HL-60 (cell line): ENCODE results near the gene CACNG4.

ENCODE experiments used
- CTCF ChIP-seq: IDR thresholded peaks from one replicate; pipeline ENCODE4 v1.5.1; 2011; ENCODE audit warnings: low read length, control low read depth, inconsistent platforms; ENCODE audit not compliant: insufficient read depth
- GABPA ChIP-seq: IDR thresholded peaks from 2 replicates; pipeline ENCODE4 v1.6.1; 2012; ENCODE audit warnings: low read depth
- POLR2AphosphoS5 ChIP-seq: IDR thresholded peaks from 2 replicates; pipeline ENCODE4 v1.6.1; 2012; ENCODE audit warnings: low read depth
- REST ChIP-seq: IDR thresholded peaks from 2 replicates; pipeline ENCODE4 v1.6.1; 2012; ENCODE audit warnings: low read depth; ENCODE audit not compliant: insufficient replicate concordance
- SPI1 ChIP-seq: IDR thresholded peaks from 2 replicates; pipeline ENCODE4 v1.6.1; 2012; ENCODE audit warnings: low read depth, mild to moderate bottlenecking, borderline replicate concordance

DNA sequence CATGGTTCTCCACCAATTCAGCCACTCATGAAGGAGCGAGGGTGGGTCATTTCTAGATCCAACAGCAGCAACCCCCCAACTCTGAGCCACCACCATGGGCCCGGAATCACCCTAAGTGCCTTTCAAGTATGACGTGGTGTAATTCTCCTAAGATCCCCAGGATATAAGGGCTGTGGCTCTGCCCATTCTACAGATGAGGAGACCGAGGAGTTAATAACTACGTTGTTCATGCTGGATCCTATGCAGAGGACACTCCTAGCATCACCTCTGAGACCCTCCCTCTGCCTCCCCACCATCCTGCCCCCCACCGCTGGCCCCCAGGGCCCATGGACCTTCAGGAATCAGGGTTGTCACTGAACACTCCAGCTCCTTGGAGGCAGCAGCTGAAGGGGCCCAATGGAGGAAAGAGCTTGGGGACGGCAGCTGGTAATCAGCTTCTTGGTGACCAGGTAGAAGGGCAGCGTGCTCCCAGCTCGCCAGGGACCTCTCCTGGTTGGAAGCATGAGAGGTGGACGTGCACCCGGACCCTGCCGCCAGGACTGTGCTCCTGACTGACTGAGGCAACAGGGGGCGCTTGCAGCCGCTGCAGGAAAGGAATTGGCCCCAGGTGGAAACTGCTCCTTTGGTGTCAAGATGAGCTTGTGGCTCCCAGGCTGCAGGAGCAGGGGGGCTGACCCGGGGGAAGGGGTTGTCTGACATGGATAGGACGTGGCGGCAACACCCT, 51.7 kb downstream of the CACNG4 start:
- no peak for TF ChIP-seq POLR2AphosphoS5
- no peak for TF ChIP-seq GABPA
- TF ChIP-seq CTCF: no peak
- TF ChIP-seq REST: no peak
- no peak for TF ChIP-seq SPI1
